BE2C (cell line): ENCODE data around the gene PCGF2.
A peak's percentile ranks its signal among the peaks of the same experiment; 100 is the strongest.

Experiments
- DNase-seq: peaks from one replicate; pipeline ENCODE4 v3.0.0-alpha.2; 2020
- H3K27me3 ChIP-seq: fragments of 250-450 bp; sonication (Bioruptor Pico); 2 replicates; pipeline ENCODE4 v1.5.1; 2020; ENCODE audit warnings: mild to moderate bottlenecking
- H3K36me3 ChIP-seq: fragments of 250-450 bp; sonication (Bioruptor Pico); 2 replicates; pipeline ENCODE4 v1.5.1; 2020; ENCODE audit warnings: mild to moderate bottlenecking
- H3K4me1 ChIP-seq: fragments of 250-450 bp; sonication (Bioruptor Pico); 2 replicates; pipeline ENCODE4 v1.5.1; 2020
- H3K4me3 ChIP-seq: 2 replicates; pipeline ENCODE4 v1.5.1; 2011; ENCODE audit warnings: low read depth, low read length
- H3K9me3 ChIP-seq: fragments of 250-450 bp; sonication (Bioruptor Pico); 2 replicates; pipeline ENCODE4 v1.5.1; 2020
- TF ChIP-seq, protein P1 (sequence below): IDR thresholded peaks from 2 replicates; pipeline ENCODE4 v1.5.1; 2012; ENCODE audit warnings: mild to moderate bottlenecking, low read depth, low read length

Gene PCGF2

GRCh38 chr17:38709104-38709820, 38.9 kb downstream of the PCGF2 start:
- Histone ChIP-seq H3K4me3 (no peak overlapping the region), H3K9me3 (no peaks in the 10 kb centered on the region; the same call in 1 of the 2 replicates), H3K27me3 (no peaks in the 10 kb centered on the region), H3K4me1 (peaks cover under 1% of the 10 kb centered on the region; the same call in 1 of the 2 replicates), H3K36me3 (peaks cover 45% of the 10 kb centered on the region)
- DNase-seq: no peak
- TF ChIP-seq, protein P1, sequence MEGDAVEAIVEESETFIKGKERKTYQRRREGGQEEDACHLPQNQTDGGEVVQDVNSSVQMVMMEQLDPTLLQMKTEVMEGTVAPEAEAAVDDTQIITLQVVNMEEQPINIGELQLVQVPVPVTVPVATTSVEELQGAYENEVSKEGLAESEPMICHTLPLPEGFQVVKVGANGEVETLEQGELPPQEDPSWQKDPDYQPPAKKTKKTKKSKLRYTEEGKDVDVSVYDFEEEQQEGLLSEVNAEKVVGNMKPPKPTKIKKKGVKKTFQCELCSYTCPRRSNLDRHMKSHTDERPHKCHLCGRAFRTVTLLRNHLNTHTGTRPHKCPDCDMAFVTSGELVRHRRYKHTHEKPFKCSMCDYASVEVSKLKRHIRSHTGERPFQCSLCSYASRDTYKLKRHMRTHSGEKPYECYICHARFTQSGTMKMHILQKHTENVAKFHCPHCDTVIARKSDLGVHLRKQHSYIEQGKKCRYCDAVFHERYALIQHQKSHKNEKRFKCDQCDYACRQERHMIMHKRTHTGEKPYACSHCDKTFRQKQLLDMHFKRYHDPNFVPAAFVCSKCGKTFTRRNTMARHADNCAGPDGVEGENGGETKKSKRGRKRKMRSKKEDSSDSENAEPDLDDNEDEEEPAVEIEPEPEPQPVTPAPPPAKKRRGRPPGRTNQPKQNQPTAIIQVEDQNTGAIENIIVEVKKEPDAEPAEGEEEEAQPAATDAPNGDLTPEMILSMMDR: no peak

DNA sequence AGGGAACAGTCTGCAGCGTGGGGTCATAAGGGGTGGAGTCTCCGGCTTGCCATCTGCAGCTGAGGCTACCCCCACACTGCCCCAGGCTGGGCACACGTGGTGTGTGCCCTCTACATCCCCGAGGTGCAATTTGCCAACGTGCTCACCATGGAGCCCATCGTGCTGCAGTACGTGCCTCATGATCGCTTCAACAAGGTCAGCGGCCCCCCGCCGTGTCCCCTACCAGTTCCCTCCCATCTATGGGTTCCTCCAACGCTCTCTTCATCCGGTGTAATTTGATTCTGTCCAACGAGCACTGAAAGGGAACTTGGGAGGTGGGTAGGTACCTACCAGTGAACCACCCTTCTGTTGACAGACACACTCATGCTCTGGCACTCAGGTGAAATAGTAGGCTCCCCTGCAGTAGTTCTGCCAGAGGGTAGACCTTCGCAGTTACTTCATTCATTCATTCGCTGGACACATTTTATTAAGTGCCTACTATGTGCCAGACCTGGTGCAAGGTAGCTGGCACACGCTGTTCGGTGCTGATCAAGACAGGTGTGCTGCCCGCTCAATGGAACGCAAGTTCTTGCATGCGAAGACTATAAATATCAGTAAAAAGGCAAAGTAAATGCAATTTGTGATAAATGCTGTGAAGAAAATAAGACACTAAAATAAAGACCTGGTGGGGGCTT, 40.3 kb downstream of the PCGF2 start:
- no peak for DNase-seq
- Histone ChIP-seq H3K36me3 (peaks cover 36% of the 10 kb centered on the region), H3K27me3 (no peaks in the 10 kb centered on the region), H3K4me3 (no peak overlapping the region), H3K4me1 (peaks cover 9% of the 10 kb centered on the region), H3K9me3 (no peaks in the 10 kb centered on the region; the same call in 1 of the 2 replicates)
- TF ChIP-seq, protein P1: no peak

- Histone ChIP-seq H3K9me3 (no peaks in the 10 kb centered on the region; the same call in 1 of the 2 replicates), H3K4me1 (peaks cover 9% of the 10 kb centered on the region), H3K4me3 (peak overlapping the region; percentile 87), H3K27me3 (no peaks in the 10 kb centered on the region), H3K36me3 (peaks cover 24% of the 10 kb centered on the region)
- DNase-seq: no peak
- TF ChIP-seq, protein P1: no peak
These were observed 41.5 kb downstream of the PCGF2 start for GRCh38 chr17:38706505-38707216.

DNA sequence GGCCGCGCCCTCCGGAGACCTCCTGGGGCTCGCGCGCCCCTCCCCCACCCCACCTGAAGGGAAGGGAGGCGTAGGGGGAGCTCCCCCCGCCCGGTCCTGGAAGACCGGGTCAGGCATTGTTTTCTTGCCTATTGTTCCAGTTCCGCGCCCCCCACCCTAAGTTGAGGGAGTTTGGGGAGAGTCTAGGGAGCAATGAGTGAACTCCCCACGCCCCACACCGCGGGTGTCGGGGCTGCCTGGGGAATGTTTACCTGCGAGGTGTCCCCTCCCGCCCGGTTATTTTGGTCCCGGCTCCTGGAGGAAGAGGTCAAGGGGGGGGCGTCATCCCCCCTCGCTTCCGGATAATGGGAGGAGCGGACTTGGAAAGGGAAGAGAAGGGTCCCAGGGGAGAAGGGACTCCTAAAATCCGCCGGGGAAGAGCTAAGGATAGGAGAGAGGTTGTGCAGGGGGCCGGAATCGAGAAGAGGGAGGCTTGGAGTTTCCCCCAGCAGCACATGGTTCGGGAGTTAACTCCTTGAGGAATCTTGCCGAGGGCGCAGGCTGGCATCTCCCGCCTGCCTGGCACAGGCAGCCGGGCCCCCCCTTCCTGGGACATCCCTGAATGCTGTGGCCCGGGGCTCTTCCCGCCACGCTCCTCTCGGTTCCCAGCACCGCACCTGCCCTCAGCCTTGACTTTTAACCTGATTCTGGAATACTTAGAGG, 42.2 kb downstream of the PCGF2 start:
- H3K27me3 ChIP-seq: no peaks in the 10 kb centered on the region
- H3K36me3 ChIP-seq: peaks cover 20% of the 10 kb centered on the region
- H3K9me3 ChIP-seq: no peaks in the 10 kb centered on the region; the same call in 1 of the 2 replicates
- DNase-seq: peak; percentile 63
- TF ChIP-seq, protein P1: no peak
- H3K4me3 ChIP-seq: peak overlapping the region; percentile 87
- H3K4me1 ChIP-seq: peaks cover 12% of the 10 kb centered on the region

- Histone ChIP-seq H3K4me1 (peaks cover 12% of the 10 kb centered on the region), H3K27me3 (no peaks in the 10 kb centered on the region), H3K36me3 (peaks cover 20% of the 10 kb centered on the region), H3K9me3 (no peaks in the 10 kb centered on the region; the same call in 1 of the 2 replicates), H3K4me3 (peak overlapping the region; percentile 87)
- DNase-seq: peak; percentile 37
- TF ChIP-seq, protein P1: no peak
These were observed 42.7 kb downstream of the PCGF2 start for GRCh38 chr17:38705523-38705802.
